ENCODE measurements around the gene PIKFYVE. TPM values are rescaled to one million over a fixed set of nuclear protein-coding genes. Genes with fewer than 3 reads are reported as not detected.

Gene PIKFYVE
- total RNA-seq, 2 donors from 2014 or later, result 34.5 to 41.5 TPM

DNA sequence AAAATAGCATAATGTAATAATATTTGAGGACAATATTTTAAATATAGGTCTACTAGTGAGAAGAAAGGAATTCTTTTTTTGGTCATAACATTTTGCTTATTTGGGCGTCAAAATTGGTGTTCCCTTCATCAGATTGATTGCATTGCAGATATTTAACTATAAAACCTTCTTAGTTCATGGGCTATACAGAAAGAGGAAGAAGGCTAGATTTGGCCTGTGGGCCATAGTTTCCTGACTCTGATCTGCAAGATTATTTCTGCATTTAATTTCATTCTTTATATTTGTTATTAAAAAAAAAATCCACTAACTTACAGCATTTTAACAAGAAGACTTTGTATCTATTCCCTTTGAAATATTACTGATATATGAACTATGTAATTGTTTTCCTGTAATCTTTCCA, 31.9 kb downstream of the PIKFYVE start:
- ATAC-seq (no peak), DNase-seq (no peak)
- no peaks in the 10 kb centered on the region for H3K9me3 ChIP-seq (ENCODE audit: control insufficient read depth, low read length, poor library complexity, severe bottlenecking)
- peaks cover 21% of the 10 kb centered on the region for H3K36me3 Mint-ChIP-seq (ENCODE audit: low read depth)
- no peak overlapping the region for H3K4me3 Mint-ChIP-seq
- H3K27ac Mint-ChIP-seq, result no peak overlapping the region
- H3K27me3 Mint-ChIP-seq, result no peaks in the 10 kb centered on the region
- H3K4me1 Mint-ChIP-seq, result peaks cover 19% of the 10 kb centered on the region

DNA sequence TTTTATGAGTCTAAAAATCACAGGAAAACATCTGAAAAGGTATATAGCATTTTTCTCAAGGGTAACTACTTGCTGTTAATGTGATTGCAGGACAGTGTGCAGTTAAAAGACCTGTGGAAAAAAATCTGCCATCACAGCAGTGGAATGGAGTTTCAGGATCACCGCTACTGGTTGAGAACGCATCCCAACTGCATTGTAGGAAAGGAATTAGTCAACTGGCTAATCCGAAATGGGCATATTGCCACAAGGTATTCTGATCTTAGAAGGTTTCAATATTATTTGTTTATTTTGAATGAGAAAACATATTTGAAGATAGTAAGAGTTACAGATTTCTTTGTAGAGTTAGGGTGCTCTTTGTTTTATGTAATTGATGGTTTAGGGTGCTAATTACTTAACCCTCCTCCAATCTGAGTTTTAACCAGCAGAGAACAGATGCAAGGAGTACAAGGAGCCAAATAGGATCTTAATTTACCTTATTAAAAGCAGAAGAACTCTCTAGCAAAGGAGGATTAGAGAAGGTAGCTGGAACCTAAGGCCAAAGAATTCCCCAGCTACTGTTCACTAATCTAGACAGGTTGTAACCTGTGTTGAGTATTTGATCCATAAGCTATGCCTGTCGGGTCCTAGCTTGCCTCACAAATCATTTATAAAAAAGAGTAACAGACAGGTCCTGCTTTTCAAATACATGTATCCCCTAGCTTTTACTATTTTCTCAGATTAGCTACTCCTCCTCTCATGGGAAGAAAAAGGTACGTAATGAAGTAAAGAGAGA, 35.0 kb downstream of the PIKFYVE start:
- no peak for ATAC-seq
- no peaks in the 10 kb centered on the region for H3K9me3 ChIP-seq (ENCODE audit: control insufficient read depth, low read length, poor library complexity, severe bottlenecking)
- no peak overlapping the region for H3K27ac Mint-ChIP-seq
- no peaks in the 10 kb centered on the region for H3K27me3 Mint-ChIP-seq
- DNase-seq, result no peak
- peaks cover 22% of the 10 kb centered on the region for H3K36me3 Mint-ChIP-seq (ENCODE audit: low read depth)
- peaks cover 14% of the 10 kb centered on the region for H3K4me1 Mint-ChIP-seq
- no peak overlapping the region for H3K4me3 Mint-ChIP-seq

DNA sequence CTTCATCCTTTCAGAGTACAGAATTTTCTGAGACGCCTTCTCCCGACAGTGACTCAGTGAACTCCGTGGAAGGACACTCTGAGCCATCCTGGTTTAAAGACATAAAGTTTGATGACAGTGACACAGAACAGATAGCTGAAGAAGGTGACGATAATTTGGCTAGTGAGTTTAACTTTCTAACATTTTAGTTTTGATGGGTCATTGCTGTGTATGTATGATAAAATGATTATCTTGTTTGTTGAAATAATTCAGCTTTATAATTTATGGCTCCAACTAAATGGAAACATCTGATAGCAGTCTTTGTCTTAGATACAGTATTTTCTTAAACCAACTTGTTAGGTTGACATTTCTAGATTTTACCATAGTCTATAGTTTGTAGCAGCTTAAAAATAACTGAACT, 38.1 kb downstream of the PIKFYVE start:
- no peak for DNase-seq
- no peak overlapping the region for H3K27ac Mint-ChIP-seq
- ATAC-seq, result no peak
- peaks cover 8% of the 10 kb centered on the region for H3K4me1 Mint-ChIP-seq
- no peak overlapping the region for H3K4me3 Mint-ChIP-seq
- H3K27me3 Mint-ChIP-seq, result no peaks in the 10 kb centered on the region
- peaks cover 23% of the 10 kb centered on the region for H3K36me3 Mint-ChIP-seq (ENCODE audit: low read depth)
- no peaks in the 10 kb centered on the region for H3K9me3 ChIP-seq (ENCODE audit: control insufficient read depth, low read length, poor library complexity, severe bottlenecking)

DNA sequence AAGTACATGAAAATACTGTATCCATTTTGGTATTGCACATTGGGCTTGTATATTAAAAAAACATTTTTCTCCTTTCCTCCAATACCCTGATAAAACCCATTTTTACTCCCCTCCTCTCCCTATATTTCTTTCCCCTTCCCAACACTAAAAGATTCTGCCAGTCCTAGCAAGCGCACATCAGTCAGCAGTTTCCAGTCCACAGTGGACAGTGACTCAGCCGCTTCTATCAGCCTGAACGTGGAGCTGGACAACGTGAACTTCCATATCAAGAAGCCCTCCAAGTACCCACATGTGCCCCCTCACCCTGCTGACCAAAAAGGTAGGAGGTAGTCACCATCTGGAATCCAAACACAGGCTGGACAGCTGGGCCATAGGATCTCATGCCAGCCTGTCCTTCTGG, 38.6 kb downstream of the PIKFYVE start:
- ATAC-seq (no peak), DNase-seq (no peak)
- peaks cover 22% of the 10 kb centered on the region for H3K36me3 Mint-ChIP-seq (ENCODE audit: low read depth)
- H3K27me3 Mint-ChIP-seq, result no peaks in the 10 kb centered on the region
- no peak overlapping the region for H3K27ac Mint-ChIP-seq
- H3K9me3 ChIP-seq (ENCODE audit: control insufficient read depth, low read length, poor library complexity, severe bottlenecking), result no peaks in the 10 kb centered on the region
- H3K4me3 Mint-ChIP-seq, result no peak overlapping the region
- H3K4me1 Mint-ChIP-seq, result peaks cover 10% of the 10 kb centered on the region

DNA sequence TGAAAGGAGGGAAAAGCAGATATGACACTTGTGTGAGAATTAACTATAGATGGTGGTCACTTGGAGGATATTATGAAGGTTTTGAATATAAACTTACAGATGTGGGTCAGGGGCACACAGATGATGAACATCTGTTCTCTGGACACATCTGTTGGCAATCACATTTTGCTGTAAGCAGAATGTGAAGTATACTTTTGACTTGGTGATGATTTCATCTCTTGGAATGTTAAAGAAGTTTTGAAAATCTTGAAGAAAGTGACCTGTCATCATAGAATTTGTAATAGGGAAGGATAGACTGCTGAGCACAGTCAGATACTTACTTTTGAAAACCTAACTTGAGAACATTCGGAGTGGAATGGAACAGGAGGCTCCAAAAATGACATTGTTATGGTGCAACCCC, 40.2 kb downstream of the PIKFYVE start:
- peaks cover 13% of the 10 kb centered on the region for H3K36me3 Mint-ChIP-seq (ENCODE audit: low read depth)
- no peak overlapping the region for H3K4me3 Mint-ChIP-seq

DNA sequence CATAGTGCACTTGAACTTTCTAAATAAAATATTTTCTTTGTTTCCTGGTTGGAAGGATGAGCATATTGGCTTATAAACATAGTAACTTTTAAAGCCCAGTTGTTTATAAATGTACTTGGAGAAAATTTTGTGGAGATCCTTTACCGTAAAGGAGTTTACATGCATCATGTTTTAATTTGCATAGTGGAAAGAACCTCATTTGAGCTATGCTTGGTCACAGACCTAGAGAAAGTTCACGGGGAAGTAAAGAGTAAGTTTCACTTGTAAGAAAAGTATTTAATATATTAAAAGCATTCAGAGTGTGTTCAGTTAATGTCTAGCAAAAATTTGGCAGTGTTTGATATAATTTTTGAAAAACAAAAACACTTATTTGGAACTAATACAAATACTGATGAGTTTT, 45.3 kb downstream of the PIKFYVE start:
- H3K4me1 Mint-ChIP-seq, result peaks cover 16% of the 10 kb centered on the region

More for the DNA sequence above, 40.2 kb downstream of the PIKFYVE start:
- ATAC-seq, result no peak
- no peaks in the 10 kb centered on the region for H3K9me3 ChIP-seq (ENCODE audit: control insufficient read depth, low read length, poor library complexity, severe bottlenecking)
- DNase-seq, result no peak
- H3K27ac Mint-ChIP-seq, result no peak overlapping the region
- peaks cover 15% of the 10 kb centered on the region for H3K4me1 Mint-ChIP-seq
- no peaks in the 10 kb centered on the region for H3K27me3 Mint-ChIP-seq

DNA sequence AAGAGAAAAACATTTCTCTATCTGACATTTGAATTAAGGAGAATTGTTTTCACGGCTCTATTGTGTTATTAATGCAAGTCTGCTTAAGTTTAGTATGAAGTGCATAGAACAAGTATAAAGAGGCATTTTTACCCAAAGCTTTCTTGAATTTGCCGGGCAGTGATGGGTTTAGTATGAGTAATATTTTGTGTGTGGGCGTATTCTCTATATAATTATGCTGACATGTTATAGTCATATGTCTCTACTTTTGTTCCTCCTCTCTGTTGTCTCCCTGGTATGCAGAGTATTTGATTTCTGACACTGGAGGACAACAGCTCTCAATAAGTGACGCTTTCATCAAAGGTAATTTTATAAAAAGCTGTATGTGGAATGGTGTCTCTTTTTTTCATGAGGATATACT, 45.9 kb downstream of the PIKFYVE start:
- Mint-ChIP-seq H3K4me3 (no peak overlapping the region), H3K36me3 (ENCODE audit: low read depth) (peaks cover 8% of the 10 kb centered on the region), H3K4me1 (peaks cover 16% of the 10 kb centered on the region), H3K27ac (peak overlapping the region; percentile 14), H3K27me3 (no peaks in the 10 kb centered on the region)
- H3K9me3 ChIP-seq (ENCODE audit: control insufficient read depth, low read length, poor library complexity, severe bottlenecking), result no peaks in the 10 kb centered on the region
- DNase-seq, result no peak
- peak; percentile 46 for ATAC-seq

More for the DNA sequence above, 45.3 kb downstream of the PIKFYVE start:
- ATAC-seq (peak; percentile 62), DNase-seq (no peak)
- Mint-ChIP-seq H3K27me3 (no peaks in the 10 kb centered on the region), H3K27ac (peak overlapping the region; percentile 14), H3K36me3 (ENCODE audit: low read depth) (peaks cover 5% of the 10 kb centered on the region), H3K4me3 (no peak overlapping the region)
- no peaks in the 10 kb centered on the region for H3K9me3 ChIP-seq (ENCODE audit: control insufficient read depth, low read length, poor library complexity, severe bottlenecking)

DNA sequence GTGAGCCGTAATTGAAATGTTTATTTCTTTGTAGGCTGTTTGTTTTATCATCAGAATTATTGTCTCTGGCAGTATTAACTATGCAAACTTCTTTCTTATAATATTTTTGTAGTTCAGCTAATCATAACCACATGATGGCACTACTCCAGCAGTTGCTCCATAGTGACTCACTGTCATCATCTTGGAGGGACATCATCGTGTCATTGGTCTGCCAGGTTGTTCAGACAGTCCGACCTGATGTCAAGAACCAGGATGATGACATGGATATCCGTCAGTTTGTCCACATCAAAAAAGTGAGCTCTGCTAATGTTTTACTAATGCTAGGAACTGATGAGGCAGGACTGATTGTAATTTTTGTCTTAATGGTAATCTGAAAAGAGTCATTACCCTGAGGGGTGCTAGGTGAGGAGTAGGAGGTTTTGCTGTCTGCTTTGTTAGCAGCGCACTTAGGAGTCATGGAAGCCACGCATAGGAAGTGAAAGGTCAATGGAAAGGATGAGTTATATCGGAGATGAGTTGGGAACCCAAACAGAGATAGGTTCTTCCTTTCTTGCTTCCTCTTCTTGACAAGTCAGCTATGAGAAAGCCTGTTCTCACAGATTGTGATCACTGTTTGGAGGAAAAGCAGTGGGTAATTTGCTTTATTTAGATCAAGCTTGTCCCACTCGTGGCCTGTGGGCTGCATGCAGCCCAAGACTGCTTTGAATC, 49.2 kb downstream of the PIKFYVE start:
- Mint-ChIP-seq H3K27me3 (no peaks in the 10 kb centered on the region), H3K4me1 (peaks cover 16% of the 10 kb centered on the region), H3K27ac (no peak overlapping the region), H3K36me3 (ENCODE audit: low read depth) (peaks cover 11% of the 10 kb centered on the region), H3K4me3 (no peak overlapping the region)
- ATAC-seq (no peak), DNase-seq (no peak)
- no peaks in the 10 kb centered on the region for H3K9me3 ChIP-seq (ENCODE audit: control insufficient read depth, low read length, poor library complexity, severe bottlenecking)

DNA sequence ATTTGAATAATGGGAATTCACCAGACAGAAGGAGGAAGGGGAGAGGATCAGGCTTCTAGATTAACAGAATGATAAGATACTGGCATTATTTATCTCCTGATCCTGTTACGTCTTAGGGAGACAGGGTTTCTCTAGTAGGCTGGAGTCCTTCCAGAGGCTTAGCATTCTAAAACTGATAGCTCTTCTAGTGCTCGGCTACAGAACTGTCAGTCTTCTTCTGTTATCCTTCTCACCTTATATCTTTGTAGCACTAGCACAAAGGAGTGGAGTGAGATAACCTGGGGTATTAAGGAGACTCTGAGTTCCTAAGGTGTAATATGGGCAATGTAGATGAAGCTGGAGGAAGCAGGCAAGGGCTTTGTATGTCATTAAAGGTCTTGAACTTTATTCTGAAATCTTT, 52.1 kb downstream of the PIKFYVE start:
- no peak for DNase-seq
- no peak overlapping the region for H3K4me3 Mint-ChIP-seq
- H3K36me3 Mint-ChIP-seq (ENCODE audit: low read depth), result peaks cover 11% of the 10 kb centered on the region
- no peaks in the 10 kb centered on the region for H3K27me3 Mint-ChIP-seq
- no peak overlapping the region for H3K27ac Mint-ChIP-seq
- H3K9me3 ChIP-seq (ENCODE audit: control insufficient read depth, low read length, poor library complexity, severe bottlenecking), result no peaks in the 10 kb centered on the region
- peaks cover 8% of the 10 kb centered on the region for H3K4me1 Mint-ChIP-seq
- ATAC-seq, result no peak

DNA sequence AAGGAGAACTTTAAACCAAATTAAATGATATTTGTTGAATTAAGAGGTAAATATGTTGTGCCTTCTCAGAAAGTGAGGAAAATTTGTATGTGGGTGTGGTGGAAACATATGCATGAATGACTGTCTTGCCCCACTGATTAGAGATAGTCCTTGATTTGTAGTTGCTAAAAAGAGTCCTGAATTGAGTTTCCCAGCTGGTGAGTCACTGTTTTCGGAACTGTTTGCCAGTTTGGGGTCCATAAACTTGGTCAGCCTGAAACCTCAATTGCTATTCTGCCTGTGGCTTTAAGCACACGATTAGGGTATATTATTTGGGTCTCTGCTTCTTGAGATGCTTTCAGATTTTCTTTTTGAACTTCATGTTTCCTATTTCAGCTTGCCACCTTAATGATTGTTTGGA, 53.3 kb downstream of the PIKFYVE start:
- no peaks in the 10 kb centered on the region for H3K9me3 ChIP-seq (ENCODE audit: control insufficient read depth, low read length, poor library complexity, severe bottlenecking)
- Mint-ChIP-seq H3K27ac (no peak overlapping the region), H3K4me3 (no peak overlapping the region), H3K4me1 (peaks cover 8% of the 10 kb centered on the region), H3K27me3 (no peaks in the 10 kb centered on the region), H3K36me3 (ENCODE audit: low read depth) (peaks cover 11% of the 10 kb centered on the region)
- ATAC-seq, result no peak
- no peak for DNase-seq

DNA sequence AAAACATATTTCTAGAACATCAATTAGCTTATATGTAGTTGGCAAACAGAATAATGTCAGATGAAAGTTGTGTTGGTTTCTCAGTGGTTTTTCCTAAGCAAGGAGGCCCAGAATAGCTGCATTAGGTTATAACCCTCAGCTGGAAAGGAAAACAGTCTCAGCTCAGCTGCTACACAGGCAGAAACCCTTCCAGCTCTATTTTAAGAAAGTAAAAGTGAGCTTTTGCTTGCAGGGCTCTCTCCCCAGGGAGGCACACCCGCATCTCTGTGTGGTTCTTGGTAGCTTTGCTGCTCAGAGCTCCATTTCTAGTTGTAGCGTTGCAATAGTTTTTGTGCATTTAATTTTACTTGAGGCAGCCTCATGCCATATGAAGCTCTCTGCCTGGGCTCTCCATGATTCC, 54.6 kb downstream of the PIKFYVE start:
- no peaks in the 10 kb centered on the region for H3K9me3 ChIP-seq (ENCODE audit: control insufficient read depth, low read length, poor library complexity, severe bottlenecking)
- Mint-ChIP-seq H3K27ac (peak overlapping the region; percentile 47), H3K27me3 (no peaks in the 10 kb centered on the region), H3K36me3 (ENCODE audit: low read depth) (peaks cover 6% of the 10 kb centered on the region), H3K4me3 (no peak overlapping the region), H3K4me1 (peaks cover 6% of the 10 kb centered on the region)
- ATAC-seq (no peak), DNase-seq (no peak)

DNA sequence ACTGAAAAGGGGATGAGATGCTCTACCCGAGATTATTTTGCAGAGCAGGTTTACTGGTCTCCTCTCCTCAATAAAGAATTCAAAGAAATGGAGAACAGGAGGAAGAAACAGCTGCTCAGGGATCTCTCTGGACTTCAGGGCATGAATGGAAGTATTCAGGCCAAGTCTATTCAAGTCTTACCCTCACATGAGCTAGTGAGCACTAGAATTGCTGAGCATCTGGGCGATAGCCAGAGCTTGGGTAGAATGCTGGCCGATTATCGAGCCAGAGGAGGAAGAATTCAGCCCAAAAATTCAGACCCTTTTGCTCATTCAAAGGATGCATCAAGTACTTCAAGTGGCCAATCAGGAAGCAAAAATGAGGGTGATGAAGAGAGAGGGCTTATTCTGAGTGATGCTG, 60.0 kb downstream of the PIKFYVE start:
- no peaks in the 10 kb centered on the region for H3K27me3 Mint-ChIP-seq
- H3K9me3 ChIP-seq (ENCODE audit: control insufficient read depth, low read length, poor library complexity, severe bottlenecking), result no peaks in the 10 kb centered on the region
- DNase-seq (no peak), ATAC-seq (no peak)
- H3K4me1 Mint-ChIP-seq, result peaks cover 8% of the 10 kb centered on the region
- H3K27ac Mint-ChIP-seq, result peak overlapping the region; percentile 63
- H3K36me3 Mint-ChIP-seq (ENCODE audit: low read depth), result peaks cover 4% of the 10 kb centered on the region
- no peak overlapping the region for H3K4me3 Mint-ChIP-seq

DNA sequence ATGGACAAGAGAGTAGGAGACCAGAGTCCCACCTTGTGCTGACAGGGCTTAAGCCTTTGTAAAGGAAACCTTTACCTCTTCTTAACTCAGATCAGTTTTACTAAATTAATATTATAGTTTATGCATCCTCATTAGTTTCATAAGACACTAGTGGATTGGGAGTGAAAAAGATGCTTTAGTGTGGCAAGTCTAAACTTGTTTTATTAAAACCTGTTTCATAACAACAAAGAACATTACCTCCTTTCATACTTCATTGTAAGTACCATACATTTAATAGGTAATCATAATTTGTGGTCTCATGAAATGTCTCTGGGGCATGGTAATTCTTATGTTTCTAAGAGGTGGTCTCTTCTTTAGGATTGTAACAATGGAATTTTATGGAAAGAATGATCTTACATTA, 63.4 kb downstream of the PIKFYVE start:
- Mint-ChIP-seq H3K27ac (no peak overlapping the region), H3K27me3 (no peaks in the 10 kb centered on the region), H3K4me3 (no peak overlapping the region), H3K36me3 (ENCODE audit: low read depth) (peaks cover 6% of the 10 kb centered on the region), H3K4me1 (peaks cover 7% of the 10 kb centered on the region)
- DNase-seq (no peak), ATAC-seq (no peak)
- no peaks in the 10 kb centered on the region for H3K9me3 ChIP-seq (ENCODE audit: control insufficient read depth, low read length, poor library complexity, severe bottlenecking)

DNA sequence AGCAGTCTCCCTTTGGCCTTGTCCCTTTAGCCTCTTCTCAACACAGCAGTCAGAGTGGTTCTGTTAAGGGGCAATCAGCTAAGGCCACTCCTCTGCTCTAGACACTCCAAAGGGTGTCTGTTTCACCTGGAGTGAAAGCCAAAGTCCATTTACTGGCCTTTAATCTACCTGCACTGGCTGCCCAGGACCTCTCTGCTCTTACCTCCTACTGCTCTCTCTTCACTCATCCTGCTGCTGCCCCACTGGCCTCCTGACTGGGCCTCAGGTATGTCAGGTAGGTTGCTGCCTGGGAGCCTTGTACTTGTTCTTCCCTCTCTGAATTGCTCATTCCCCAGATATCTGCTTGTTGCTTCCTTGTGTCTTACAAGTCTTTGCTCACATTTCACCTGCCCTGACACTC, 68.2 kb downstream of the PIKFYVE start:
- H3K9me3 ChIP-seq (ENCODE audit: control insufficient read depth, low read length, poor library complexity, severe bottlenecking), result no peaks in the 10 kb centered on the region
- Mint-ChIP-seq H3K27ac (no peak overlapping the region), H3K4me1 (peaks cover 7% of the 10 kb centered on the region), H3K4me3 (no peak overlapping the region), H3K27me3 (no peaks in the 10 kb centered on the region), H3K36me3 (ENCODE audit: low read depth) (peaks cover 10% of the 10 kb centered on the region)
- DNase-seq (no peak), ATAC-seq (no peak)

All from T-helper 17 cell (primary cell).